Caco-2 (cell line): ENCODE data around the gene GSK3A. TPM values are rescaled to one million over a fixed set of nuclear protein-coding genes. Genes with fewer than 3 reads are reported as not detected.

ENCODE experiments used
- BruUV-seq: library from RNA; stranded (reverse); fragments of 400-500 nt; replicated peaks from 2 replicates; lab custom pipeline; 2021; lab: Mats Ljungman, UMichigan
- CTCF ChIA-PET: fragments of 300-600 bp; sonication (Branson Sonifier 250); formaldehyde crosslinking; loops from one replicate; lab custom pipeline; 2022; ENCODE audit warnings: antibody characterized with exemption; lab: Charles Lee
- POLR2A ChIA-PET: fragments of 300-600 bp; sonication (Branson Sonifier 250); formaldehyde crosslinking; loops from one replicate; lab custom pipeline; 2022; ENCODE audit warnings: antibody characterized with exemption; lab: Charles Lee
- DNase-seq, 2 experiments: peaks; one replicate each; pipeline versions ENCODE4 v3.0.0 to v3.0.0-alpha.2; 2020 to 2022
- H3K27me3 ChIP-seq: replicated peaks from 2 replicates; pipeline ENCODE4 v1.6.0; 2011; ENCODE audit warnings: low read length; ENCODE audit not compliant: control insufficient read depth, insufficient read depth
- H3K36me3 ChIP-seq: 2 replicates; pipeline ENCODE4 v1.5.1; 2011; ENCODE audit warnings: low read length; ENCODE audit not compliant: control insufficient read depth, insufficient read depth
- H3K4me1 ChIP-seq: fragments of 250-450 bp; sonication (Bioruptor Pico); 2 replicates; pipeline ENCODE4 v1.5.1; 2020; ENCODE audit warnings: mild to moderate bottlenecking
- H3K4me3 ChIP-seq: 2 replicates; pipeline ENCODE4 v1.5.1; 2011; ENCODE audit warnings: low read depth, mild to moderate bottlenecking, control low read depth, low read length
- H3K9me3 ChIP-seq: fragments of 250-450 bp; sonication (Bioruptor Pico); 2 replicates; pipeline ENCODE4 v1.5.1; 2020; ENCODE audit warnings: mild to moderate bottlenecking, moderate library complexity
- H3K27ac Mint-ChIP-seq: one replicate; pipeline ENCODE4 v1.8.0; 2022; ENCODE audit warnings: mixed read lengths; ENCODE audit not compliant: unreplicated experiment
- H3K27me3 Mint-ChIP-seq: one replicate; pipeline ENCODE4 v1.8.0; 2022; ENCODE audit warnings: mixed read lengths; ENCODE audit not compliant: insufficient read depth, unreplicated experiment
- H3K36me3 Mint-ChIP-seq: one replicate; pipeline ENCODE4 v1.8.0; 2022; ENCODE audit warnings: mild to moderate bottlenecking, mixed read lengths; ENCODE audit not compliant: insufficient read depth, unreplicated experiment
- H3K4me1 Mint-ChIP-seq: one replicate; pipeline ENCODE4 v1.8.0; 2022; ENCODE audit warnings: low read depth, mixed read lengths; ENCODE audit not compliant: unreplicated experiment
- H3K4me3 Mint-ChIP-seq: one replicate; pipeline ENCODE4 v1.8.0; 2022; ENCODE audit warnings: mild to moderate bottlenecking, moderate library complexity, mixed read lengths; ENCODE audit not compliant: unreplicated experiment
- H3K9me3 Mint-ChIP-seq: one replicate; pipeline ENCODE4 v1.8.0; 2022; ENCODE audit warnings: mixed read lengths; ENCODE audit not compliant: unreplicated experiment
- intact Hi-C: fragments of 100-400 bp; cut with micrococcal nuclease; formaldehyde crosslinking; loops from one replicate; pipeline ENCODE4 v1.10.0; 2022; ENCODE audit not compliant: unreplicated experiment
- total RNA-seq: library from RNA; stranded (reverse); gene quantifications from 2 replicates; pipeline ENCODE4 v1.2.3, GENCODE V29; 2022
- TF ChIP-seq, protein P1 (sequence below), 2 experiments: fragments of 200-600 bp in 1 of 2; IDR thresholded peaks; 1 replicate in 1 of 2; 2 replicates in 1 of 2; pipeline versions ENCODE4 v1.5.1 to v1.8.0; 2011 to 2022; ENCODE audit warnings: antibody characterized with exemption in 1 of 2, control low read depth in 1 of 2, inconsistent platforms in 1 of 2, low read depth in 1 of 2, low read length in 1 of 2, mild to moderate bottlenecking in 1 of 2, moderate library complexity in 1 of 2; ENCODE audit not compliant: insufficient read depth in 1 of 2, severe bottlenecking in 1 of 2, unreplicated experiment in 1 of 2

GSK3A gene
- total RNA-seq, 1 experiment from 2014 or later: 59.6 TPM

DNA sequence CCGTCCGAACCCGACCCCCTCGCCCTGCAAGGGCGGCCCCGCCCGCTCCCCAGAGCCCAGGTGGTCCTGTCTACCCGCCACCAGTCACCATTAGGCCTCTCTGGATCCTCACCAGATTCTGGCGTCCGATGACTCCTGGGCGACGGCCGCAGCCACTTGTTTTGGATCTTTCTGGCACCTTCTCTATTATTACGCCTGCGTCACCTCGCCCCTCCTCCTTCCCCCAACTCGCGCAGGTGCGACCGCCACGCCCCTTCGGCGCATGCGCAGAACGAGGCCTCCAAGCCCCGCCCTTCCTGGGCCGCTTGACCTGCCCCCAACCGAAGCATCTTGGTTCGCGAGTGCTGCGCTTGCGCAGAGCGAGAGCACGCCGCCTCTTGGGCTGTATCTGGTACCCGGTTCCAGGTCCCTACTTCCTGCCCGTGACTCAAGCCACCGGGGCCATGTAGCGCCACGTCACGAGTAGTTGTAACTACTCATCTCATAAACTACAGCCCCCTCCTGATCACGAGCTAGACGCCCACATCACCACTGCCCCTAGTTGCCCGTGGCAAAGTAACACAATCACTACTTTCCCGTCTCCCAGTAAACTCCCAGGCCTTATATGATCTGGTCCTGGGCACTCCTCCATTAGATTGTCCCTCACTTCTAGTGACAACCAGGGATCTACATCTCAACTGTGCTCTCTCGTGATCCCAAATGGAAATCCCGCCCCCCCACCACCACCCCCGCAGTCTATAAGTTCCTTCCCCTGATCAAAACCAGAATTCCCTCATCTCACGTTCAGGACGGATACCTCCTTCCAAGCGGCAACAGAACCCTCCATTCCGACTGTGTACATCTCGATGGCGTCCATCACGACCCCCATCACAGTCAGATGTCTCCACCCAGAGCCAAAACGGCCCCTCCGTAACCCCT, 24.6 kb downstream of the GSK3A start, which contains the start of gene DEDD2:
DEDD2 (minus strand) TSS at position 158 of the 918 bp plus-strand sequence. CDS start 670 bp downstream, outside the sequence.
- CTCF ChIA-PET: interaction anchor here (1.0 kb wide), 1 partner anchor 27 kb away, joined by 3 read pairs; no protein-coding TSS in a partner anchor
- intact Hi-C loops: loop anchor here (2.0 kb wide), 1 partner anchor 65 kb away; no protein-coding TSS in a partner anchor

DNA sequence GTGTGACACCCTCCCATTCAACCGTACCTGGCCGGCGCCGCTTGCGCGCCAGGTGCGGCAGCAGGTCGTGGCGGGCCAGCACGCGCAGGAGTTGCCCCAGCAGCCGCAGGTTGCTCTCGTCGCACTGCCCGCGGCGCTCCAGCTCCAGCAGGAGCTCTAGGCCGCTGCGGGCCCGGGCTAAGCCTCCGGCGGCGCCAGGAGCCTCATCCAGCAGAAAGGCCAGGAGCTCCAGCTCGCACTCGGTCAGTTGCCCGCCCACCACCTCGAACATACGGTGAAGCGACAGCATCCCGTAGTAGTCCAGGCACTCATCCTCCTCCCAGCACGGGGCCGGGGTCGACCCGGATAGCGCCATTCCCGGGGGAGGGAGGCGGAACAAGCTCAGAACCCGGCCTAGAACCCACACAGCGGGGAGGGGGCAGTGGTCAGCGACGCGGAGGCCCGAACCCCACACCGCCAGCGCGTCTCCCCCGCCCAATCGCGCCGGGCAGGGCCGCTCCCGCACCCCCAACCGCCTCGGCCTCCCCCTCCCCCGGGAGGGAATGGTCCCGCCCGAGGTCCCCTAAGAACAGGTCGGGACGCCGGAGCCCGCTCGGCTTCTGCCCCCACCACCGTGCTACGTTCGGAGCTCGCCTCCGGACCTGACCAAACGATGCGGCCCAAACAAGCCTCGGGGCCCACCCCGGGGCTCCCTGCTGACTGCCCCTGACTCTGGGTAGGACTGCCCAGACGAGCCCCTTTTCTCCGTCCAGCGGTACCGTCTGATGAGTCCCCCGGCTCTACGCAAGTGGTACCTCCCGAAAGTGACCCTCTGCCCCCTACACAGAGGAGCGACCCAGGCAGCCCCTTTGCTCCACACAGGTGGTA, 25.5 kb downstream of the GSK3A start:
- peaks cover 25% of the 10 kb centered on the region for H3K4me1 ChIP-seq
- H3K9me3 Mint-ChIP-seq: no peaks in the 10 kb centered on the region
- DNase-seq: peak; percentile 56 to 62
- H3K27me3 Mint-ChIP-seq: no peaks in the 10 kb centered on the region
- H3K4me3 Mint-ChIP-seq: peak overlapping the region; percentile 81
- TF ChIP-seq, protein P1, sequence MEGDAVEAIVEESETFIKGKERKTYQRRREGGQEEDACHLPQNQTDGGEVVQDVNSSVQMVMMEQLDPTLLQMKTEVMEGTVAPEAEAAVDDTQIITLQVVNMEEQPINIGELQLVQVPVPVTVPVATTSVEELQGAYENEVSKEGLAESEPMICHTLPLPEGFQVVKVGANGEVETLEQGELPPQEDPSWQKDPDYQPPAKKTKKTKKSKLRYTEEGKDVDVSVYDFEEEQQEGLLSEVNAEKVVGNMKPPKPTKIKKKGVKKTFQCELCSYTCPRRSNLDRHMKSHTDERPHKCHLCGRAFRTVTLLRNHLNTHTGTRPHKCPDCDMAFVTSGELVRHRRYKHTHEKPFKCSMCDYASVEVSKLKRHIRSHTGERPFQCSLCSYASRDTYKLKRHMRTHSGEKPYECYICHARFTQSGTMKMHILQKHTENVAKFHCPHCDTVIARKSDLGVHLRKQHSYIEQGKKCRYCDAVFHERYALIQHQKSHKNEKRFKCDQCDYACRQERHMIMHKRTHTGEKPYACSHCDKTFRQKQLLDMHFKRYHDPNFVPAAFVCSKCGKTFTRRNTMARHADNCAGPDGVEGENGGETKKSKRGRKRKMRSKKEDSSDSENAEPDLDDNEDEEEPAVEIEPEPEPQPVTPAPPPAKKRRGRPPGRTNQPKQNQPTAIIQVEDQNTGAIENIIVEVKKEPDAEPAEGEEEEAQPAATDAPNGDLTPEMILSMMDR (IDR thresholded peaks at IDR 0.05; ENCODE audit: insufficient read depth in 1 of 2, low read depth in 1 of 2, low read length in 1 of 2, severe bottlenecking in 1 of 2, unreplicated experiment in 1 of 2): no peak
- peak overlapping the region; percentile 85 for H3K27ac Mint-ChIP-seq
- BruUV-seq: no TSS peak
- peaks cover 55% of the 10 kb centered on the region for H3K36me3 Mint-ChIP-seq
- H3K9me3 ChIP-seq: no peaks in the 10 kb centered on the region
- intact Hi-C loops: loop anchor here (2.0 kb wide), 1 partner anchor 66 kb away; no protein-coding TSS in a partner anchor
- H3K27me3 ChIP-seq: no peaks in the 10 kb centered on the region
- peaks cover 17% of the 10 kb centered on the region for H3K4me1 Mint-ChIP-seq
- CTCF ChIA-PET: interaction anchor here (1.0 kb wide), 1 partner anchor 28 kb away, joined by 3 read pairs; no protein-coding TSS in a partner anchor
- POLR2A ChIA-PET: interaction anchor here (1.4 to 2.6 kb wide), 2 partner anchors 26 to 180 kb away, joined by 3 to 23 read pairs; partner anchors contain the start of gene GSK3A
- peak overlapping the region; percentile 97 for H3K4me3 ChIP-seq
- H3K36me3 ChIP-seq: no peaks in the 10 kb centered on the region

More for the DNA sequence above, 24.6 kb downstream of the GSK3A start, which contains the start of gene DEDD2:
- Histone ChIP-seq H3K4me1 (peaks cover 25% of the 10 kb centered on the region), H3K27me3 (no peaks in the 10 kb centered on the region), H3K9me3 (no peaks in the 10 kb centered on the region), H3K4me3 (peak within 1 kb of the TSS; percentile 97), H3K36me3 (no peaks in the 10 kb centered on the region; the same call in 1 of the 2 replicates)
- TF ChIP-seq, protein P1 (IDR thresholded peaks at IDR 0.05; ENCODE audit: insufficient read depth in 1 of 2, low read depth in 1 of 2, low read length in 1 of 2, severe bottlenecking in 1 of 2, unreplicated experiment in 1 of 2): no peak
- H3K36me3 Mint-ChIP-seq: peaks cover 57% of the 10 kb centered on the region
- peak; percentile 98 to 100 for DNase-seq
- H3K27me3 Mint-ChIP-seq: no peaks in the 10 kb centered on the region
- peaks cover 21% of the 10 kb centered on the region for H3K4me1 Mint-ChIP-seq
- BruUV-seq: no TSS peak
- H3K27ac Mint-ChIP-seq: peak within 1 kb of the TSS; percentile 85
- POLR2A ChIA-PET: interaction anchor here (1.4 to 2.6 kb wide), 2 partner anchors 25 to 179 kb away, joined by 3 to 23 read pairs; partner anchors contain the start of gene GSK3A
- H3K4me3 Mint-ChIP-seq: peak within 1 kb of the TSS; percentile 81
- no peaks in the 10 kb centered on the region for H3K9me3 Mint-ChIP-seq
